RKO (cell line): ENCODE data around the gene CCT5.
A peak's percentile ranks its signal among the peaks of the same experiment; 100 is the strongest.

Source experiments
- DNase-seq: peaks from one replicate; pipeline ENCODE4 v3.0.0-alpha.2; 2016; ENCODE audit warnings: low spot score

The CCT5 gene

DNA sequence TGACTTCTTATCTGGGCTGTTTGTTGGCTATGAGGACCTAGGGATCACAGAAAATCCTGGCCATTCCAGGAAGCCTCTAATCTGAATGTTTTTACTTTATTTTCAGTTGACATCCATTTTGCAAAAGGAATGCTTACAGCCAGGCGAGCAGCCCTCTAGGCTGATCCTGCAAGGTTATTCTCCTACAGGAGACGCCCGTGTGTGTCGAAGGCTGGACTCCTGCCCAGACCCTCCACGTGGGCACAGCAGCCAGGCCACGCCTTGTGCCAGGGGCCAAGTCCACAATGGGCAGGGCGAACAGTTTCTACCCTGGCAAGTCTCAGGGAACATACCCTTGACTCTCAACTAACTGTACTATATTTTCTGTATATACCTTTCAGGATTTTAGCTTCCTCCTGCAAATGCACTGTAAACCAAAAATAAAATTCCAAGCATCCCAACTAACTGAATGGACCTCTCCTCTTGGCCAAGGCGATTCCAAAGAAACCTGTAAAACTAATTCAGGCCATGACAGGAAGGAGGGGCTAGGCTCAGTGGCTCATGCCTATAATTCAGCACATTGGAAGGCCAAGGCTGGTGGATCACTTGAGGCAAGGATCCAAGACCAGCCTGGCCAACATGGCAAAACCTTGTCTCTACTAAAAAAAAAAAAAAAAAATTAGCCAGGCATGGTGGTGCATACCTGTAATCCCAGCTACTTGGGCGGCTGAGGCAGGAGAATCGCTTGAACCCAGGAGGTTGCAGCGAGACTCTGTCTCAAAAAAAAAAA lies 51.9 kb downstream of the CCT5 start:
- no peak for DNase-seq

GRCh38 chr5:10303201-10303600 lies 53.1 kb downstream of the CCT5 start:
- DNase-seq, result no peak

GRCh38 chr5:10303699-10304170 lies 53.7 kb downstream of the CCT5 start:
- no peak for DNase-seq

DNA sequence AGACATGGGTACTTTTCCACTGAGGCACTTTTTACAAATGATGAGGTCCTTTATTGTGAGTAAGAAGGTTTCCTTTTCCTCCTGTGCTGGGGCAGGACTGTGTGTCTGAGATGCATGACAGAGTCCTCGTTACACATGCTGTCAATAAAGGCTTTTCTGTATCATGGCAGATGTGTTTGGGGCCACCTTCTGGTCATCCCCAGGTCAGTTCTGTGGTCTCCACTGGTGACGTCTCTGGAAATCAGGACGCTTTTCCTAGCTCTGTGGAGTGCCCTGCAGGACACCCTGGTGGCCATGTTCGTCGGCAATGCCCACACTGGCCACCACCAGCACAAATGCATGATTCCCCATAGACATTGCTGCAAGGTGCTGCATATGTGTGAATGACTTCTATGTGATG lies 54.9 kb downstream of the CCT5 start:
- DNase-seq, result no peak

GRCh38 chr5:10306114-10306513 lies 56.0 kb downstream of the CCT5 start:
- no peak for DNase-seq

DNA sequence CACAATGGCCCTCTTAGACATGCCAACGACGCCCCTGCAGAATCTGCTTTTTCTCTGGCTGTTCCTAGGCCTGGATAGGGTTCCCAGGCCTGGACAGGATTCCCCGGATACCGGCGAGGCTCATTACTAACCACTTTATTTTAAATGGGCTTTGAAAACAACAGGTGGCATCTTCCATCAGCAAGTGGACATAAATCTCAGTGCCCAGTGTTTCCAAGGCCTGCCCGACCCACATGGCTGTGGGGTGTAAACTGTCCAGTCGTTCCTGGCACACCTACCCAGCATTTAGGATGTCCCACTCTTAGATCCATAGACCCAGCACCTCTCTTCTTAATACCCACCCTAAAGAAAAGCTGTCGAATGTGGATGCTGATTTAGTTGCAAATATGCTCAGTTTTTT lies 56.7 kb downstream of the CCT5 start:
- DNase-seq, result peak; percentile 18

GRCh38 chr5:10307206-10308148 lies 57.4 kb downstream of the CCT5 start, which contains the start of gene CMBL:
Gene CMBL (minus strand): TSS chr5:10307902. CDS start chr5:10290762, 17,140 bp downstream.
- DNase-seq, result peak; percentile 62

DNA sequence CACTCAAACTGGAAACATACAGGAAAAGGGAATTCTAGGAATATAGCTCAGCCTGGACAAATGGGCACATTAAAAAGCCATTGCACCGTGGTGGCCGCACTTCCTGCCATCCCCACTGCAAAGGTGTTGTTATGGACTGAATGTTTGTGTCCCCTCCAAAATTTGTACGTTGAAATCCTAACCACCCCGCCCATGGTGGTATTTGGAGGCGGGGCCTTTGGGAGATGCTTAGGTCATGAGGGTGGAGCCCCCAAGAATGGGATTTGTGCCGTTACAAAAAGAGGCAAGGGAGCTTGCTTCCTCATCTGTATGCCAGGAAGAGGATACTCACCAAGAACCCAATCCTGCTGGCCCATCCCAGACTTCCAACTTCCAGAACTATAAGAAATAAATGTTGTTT lies 58.8 kb downstream of the CCT5 start:
- DNase-seq, result no peak

DNA sequence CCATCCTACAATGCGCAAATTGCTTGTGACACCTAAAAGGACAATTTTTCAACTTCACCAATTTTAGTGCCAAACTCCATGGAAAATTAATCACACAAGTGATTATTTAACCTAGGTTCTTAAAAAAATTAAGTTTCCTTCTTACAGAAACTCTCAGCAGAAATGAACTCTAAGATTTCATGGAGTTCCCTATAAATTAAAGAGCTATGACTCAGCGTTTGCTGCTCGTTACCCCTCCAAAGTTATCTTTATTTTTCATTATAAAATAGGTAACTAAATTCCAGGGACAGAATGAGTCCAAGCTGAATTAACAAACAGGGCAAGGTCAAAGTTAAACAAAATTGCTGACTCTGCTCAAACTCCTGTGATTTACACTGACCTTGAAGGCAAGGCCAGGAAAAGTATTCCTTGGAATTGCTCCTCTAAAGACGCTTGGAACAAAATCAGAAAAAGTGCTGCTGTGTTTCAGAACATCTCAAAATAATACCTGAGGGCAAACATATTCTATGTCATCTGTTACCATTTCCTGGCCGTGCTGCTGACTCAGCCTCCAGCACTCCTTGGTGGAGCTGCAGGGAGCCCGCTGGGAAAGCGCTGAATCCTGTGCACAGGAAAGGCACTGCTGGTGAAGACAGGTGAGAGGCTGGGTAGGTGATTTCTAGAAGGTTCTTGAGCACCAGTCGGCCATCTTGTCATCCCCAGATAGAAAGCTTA lies 60.1 kb downstream of the CCT5 start:
- DNase-seq, result peak; percentile 22

- peak; percentile 53 for DNase-seq
These were observed 60.9 kb downstream of the CCT5 start for GRCh38 chr5:10310835-10311570.

- DNase-seq, result no peak
These were observed 61.7 kb downstream of the CCT5 start for GRCh38 chr5:10311595-10312425.

- DNase-seq, result no peak
These were observed 65.1 kb downstream of the CCT5 start for GRCh38 chr5:10315201-10315600.
